Calu3 (cell line): Measurements from ENCODE around the gene SKAP1. TPM values are rescaled to one million over a fixed set of nuclear protein-coding genes. Genes with fewer than 3 reads are reported as not detected.

Experiments used
- BruUV-seq: library from RNA; stranded (reverse); fragments of 400-500 nt; replicated peaks from 2 replicates; lab custom pipeline; 2021; lab: Mats Ljungman, UMichigan
- CTCF ChIA-PET: fragments of 300-600 bp; sonication (Branson Sonifier 250); formaldehyde crosslinking; loops from one replicate; lab custom pipeline; 2022; ENCODE audit warnings: antibody characterized with exemption; lab: Charles Lee
- DNase-seq: peaks from one replicate; pipeline ENCODE4 v3.0.0; 2022
- H3K27ac Mint-ChIP-seq: one replicate; pipeline ENCODE4 v1.8.0; 2022; ENCODE audit warnings: mixed read lengths; ENCODE audit not compliant: unreplicated experiment
- H3K27me3 Mint-ChIP-seq: one replicate; pipeline ENCODE4 v1.8.0; 2022; ENCODE audit warnings: mixed read lengths; ENCODE audit not compliant: unreplicated experiment
- H3K36me3 Mint-ChIP-seq: one replicate; pipeline ENCODE4 v1.8.0; 2022; ENCODE audit warnings: mild to moderate bottlenecking, moderate library complexity, mixed read lengths; ENCODE audit not compliant: insufficient read depth, unreplicated experiment
- H3K4me1 Mint-ChIP-seq: one replicate; pipeline ENCODE4 v1.8.0; 2022; ENCODE audit warnings: mild to moderate bottlenecking, low read depth, mixed read lengths; ENCODE audit not compliant: unreplicated experiment
- H3K4me3 Mint-ChIP-seq: one replicate; pipeline ENCODE4 v1.8.0; 2022; ENCODE audit warnings: mild to moderate bottlenecking, low read depth, moderate library complexity, mixed read lengths; ENCODE audit not compliant: unreplicated experiment
- H3K9me3 Mint-ChIP-seq: one replicate; pipeline ENCODE4 v1.8.0; 2022; ENCODE audit warnings: low read depth, mixed read lengths; ENCODE audit not compliant: unreplicated experiment
- intact Hi-C: fragments of 100-400 bp; cut with micrococcal nuclease; formaldehyde crosslinking; loops from one replicate; pipeline ENCODE4 v1.10.0; 2022; ENCODE audit not compliant: unreplicated experiment
- total RNA-seq: library from RNA; stranded (reverse); gene quantifications from 2 replicates; pipeline ENCODE4 v1.2.3, GENCODE V29; 2022
- TF ChIP-seq, protein P1 (sequence below): fragments of 200-600 bp; IDR thresholded peaks from one replicate; pipeline ENCODE4 v1.8.0; 2022; ENCODE audit warnings: antibody characterized with exemption; ENCODE audit not compliant: unreplicated experiment

Gene SKAP1
- total RNA-seq, 1 experiment from 2014 or later, result 4.4 TPM

DNA sequence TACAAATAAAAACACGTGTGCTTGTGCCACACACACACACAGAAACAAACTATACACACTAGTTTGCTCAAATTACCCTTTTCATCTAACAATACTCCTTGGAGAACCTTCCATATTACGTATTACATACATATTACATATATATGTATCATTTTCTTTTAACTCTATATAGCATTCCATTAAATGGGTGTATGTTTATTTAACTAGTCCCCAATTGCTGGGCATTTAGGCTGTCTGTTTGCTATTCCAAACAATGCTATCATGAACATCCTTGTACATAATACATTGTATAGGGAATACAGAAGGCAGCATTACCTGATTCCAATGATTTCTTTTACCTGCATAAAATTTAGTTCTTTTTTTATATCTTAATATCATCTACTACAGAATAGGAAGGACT, 73.1 kb downstream of the SKAP1 start:
- DNase-seq, result no peak
- Mint-ChIP-seq H3K4me3 (no peak overlapping the region), H3K27ac (no peak overlapping the region), H3K36me3 (no peaks in the 10 kb centered on the region), H3K27me3 (no peaks in the 10 kb centered on the region), H3K4me1 (no peaks in the 10 kb centered on the region), H3K9me3 (no peaks in the 10 kb centered on the region)
- BruUV-seq, result no TSS peak
- CTCF ChIA-PET, result interaction anchor here (0.6 kb wide), 1 partner anchor 187 kb away, joined by 3 read pairs; no protein-coding TSS in a partner anchor
- TF ChIP-seq, protein P1, sequence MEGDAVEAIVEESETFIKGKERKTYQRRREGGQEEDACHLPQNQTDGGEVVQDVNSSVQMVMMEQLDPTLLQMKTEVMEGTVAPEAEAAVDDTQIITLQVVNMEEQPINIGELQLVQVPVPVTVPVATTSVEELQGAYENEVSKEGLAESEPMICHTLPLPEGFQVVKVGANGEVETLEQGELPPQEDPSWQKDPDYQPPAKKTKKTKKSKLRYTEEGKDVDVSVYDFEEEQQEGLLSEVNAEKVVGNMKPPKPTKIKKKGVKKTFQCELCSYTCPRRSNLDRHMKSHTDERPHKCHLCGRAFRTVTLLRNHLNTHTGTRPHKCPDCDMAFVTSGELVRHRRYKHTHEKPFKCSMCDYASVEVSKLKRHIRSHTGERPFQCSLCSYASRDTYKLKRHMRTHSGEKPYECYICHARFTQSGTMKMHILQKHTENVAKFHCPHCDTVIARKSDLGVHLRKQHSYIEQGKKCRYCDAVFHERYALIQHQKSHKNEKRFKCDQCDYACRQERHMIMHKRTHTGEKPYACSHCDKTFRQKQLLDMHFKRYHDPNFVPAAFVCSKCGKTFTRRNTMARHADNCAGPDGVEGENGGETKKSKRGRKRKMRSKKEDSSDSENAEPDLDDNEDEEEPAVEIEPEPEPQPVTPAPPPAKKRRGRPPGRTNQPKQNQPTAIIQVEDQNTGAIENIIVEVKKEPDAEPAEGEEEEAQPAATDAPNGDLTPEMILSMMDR, result no peak
- intact Hi-C loops, result no loop called here

DNA sequence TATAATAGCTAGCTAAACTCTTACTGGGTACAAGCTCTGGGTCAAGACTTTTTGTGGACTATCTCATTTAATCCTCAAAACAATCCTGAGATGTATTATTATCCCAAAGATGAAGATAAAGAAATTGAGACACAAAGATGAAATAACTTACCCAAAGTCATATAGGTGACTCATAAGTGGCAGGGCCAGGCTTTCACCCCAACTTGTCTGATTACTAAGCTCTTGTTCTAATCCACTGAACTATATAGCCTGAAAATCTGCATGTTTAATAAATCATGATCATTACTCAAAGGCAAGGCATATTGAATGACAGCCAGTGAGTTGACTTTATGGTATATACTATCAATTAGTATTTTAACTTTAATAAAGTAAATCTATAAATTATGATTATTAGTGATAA, 77.4 kb downstream of the SKAP1 start:
- no TSS peak for BruUV-seq
- intact Hi-C loops, result loop anchor here (5.0 kb wide), 1 partner anchor 105 kb away; no protein-coding TSS in a partner anchor
- Mint-ChIP-seq H3K27me3 (no peaks in the 10 kb centered on the region), H3K36me3 (peaks cover 4% of the 10 kb centered on the region), H3K9me3 (peaks cover 2% of the 10 kb centered on the region), H3K27ac (no peak overlapping the region), H3K4me3 (no peak overlapping the region), H3K4me1 (no peaks in the 10 kb centered on the region)
- TF ChIP-seq, protein P1, result no peak
- no peak for DNase-seq
- CTCF ChIA-PET, result interaction anchor here (0.7 to 1.6 kb wide), 13 partner anchors 17 to 273 kb away, joined by 3 to 10 read pairs (median 3); partner anchors contain the start of gene HOXB9

DNA sequence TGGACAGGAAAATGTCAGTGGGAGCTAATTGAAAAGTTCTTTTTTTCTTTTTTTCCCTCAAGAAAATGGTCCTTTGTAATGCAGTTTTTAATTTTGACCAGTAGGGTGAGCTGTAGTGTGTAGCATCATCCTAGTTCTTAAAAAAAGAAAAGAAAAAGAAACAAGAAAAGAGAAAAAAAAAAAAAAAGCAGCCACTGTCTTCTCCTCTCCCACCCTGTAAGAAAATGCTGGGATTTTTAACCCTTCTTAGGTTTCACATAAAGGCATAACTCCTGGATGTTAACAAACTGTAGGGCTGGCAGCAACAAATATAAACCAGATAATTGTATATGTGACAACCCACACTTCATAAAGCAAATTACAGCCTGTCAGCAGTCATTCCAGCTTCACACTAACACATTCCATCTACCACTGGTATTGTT, 78.1 kb downstream of the SKAP1 start:
- Mint-ChIP-seq H3K4me3 (no peak overlapping the region), H3K4me1 (no peaks in the 10 kb centered on the region), H3K9me3 (peaks cover 2% of the 10 kb centered on the region), H3K27me3 (no peaks in the 10 kb centered on the region), H3K36me3 (peaks cover 4% of the 10 kb centered on the region), H3K27ac (no peak overlapping the region)
- no peak for DNase-seq
- BruUV-seq, result no TSS peak
- CTCF ChIA-PET, result interaction anchor here (0.6 to 1.6 kb wide), 31 partner anchors 9 to 721 kb away, joined by 3 to 10 read pairs (median 5); partner anchors contain the start of gene HOXB9
- intact Hi-C loops, result loop anchor here (5.0 kb wide), 1 partner anchor 105 kb away; no protein-coding TSS in a partner anchor
- TF ChIP-seq, protein P1, result peak; percentile 84

DNA sequence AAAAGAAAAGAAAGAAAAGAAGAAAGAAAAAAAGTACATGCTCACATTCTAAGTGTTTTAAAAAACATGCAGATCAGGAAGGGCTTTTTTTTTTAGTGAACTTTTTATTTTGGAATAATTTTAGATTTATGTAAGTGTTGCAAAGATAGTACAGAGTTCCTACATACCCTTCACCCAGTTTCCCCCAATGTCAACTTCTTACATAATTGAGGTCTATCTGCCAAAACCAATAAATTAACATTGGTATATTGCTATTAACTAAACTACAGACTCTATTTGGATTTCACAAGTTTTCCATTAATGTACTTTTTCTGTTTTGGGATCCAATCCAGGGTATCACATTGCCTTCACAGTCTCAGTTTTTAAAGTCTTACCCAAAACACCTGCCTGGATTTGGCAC, 81.7 kb downstream of the SKAP1 start:
- intact Hi-C loops, result no loop called here
- no peak for DNase-seq
- H3K36me3 Mint-ChIP-seq, result peaks cover 4% of the 10 kb centered on the region
- H3K9me3 Mint-ChIP-seq, result peaks cover 2% of the 10 kb centered on the region
- H3K27me3 Mint-ChIP-seq, result no peaks in the 10 kb centered on the region
- TF ChIP-seq, protein P1, result no peak
- CTCF ChIA-PET, result no interaction called here
- no peaks in the 10 kb centered on the region for H3K4me1 Mint-ChIP-seq
- H3K4me3 Mint-ChIP-seq, result no peak overlapping the region
- H3K27ac Mint-ChIP-seq, result no peak overlapping the region
- no TSS peak for BruUV-seq
